CD14-positive monocyte (primary cell): Measurements from ENCODE around the gene LEKR1. TPM values are rescaled to one million over a fixed set of nuclear protein-coding genes. Genes with fewer than 3 reads are reported as not detected.

ENCODE experiments used
- DNase-seq, 3 donors: peaks; one replicate each; pipeline ENCODE4 v3.0.0-alpha.2; 2011 to 2022
- H2AFZ ChIP-seq: 2 replicates; pipeline ENCODE4 v1.6.0; 2012; ENCODE audit warnings: mild to moderate bottlenecking, low read depth, low read length, inconsistent platforms; ENCODE audit not compliant: insufficient read depth, poor library complexity, severe bottlenecking
- H3K27ac ChIP-seq, 2 donors: 1 replicate in 1 of 2; 2 replicates in 1 of 2; pipeline ENCODE4 v1.5.1; 2012 to 2013; ENCODE audit warnings: low read length in 2 of 2, control low read depth in 1 of 2, inconsistent platforms in 1 of 2, low read depth in 1 of 2, mild to moderate bottlenecking in 1 of 2
- H3K27me3 ChIP-seq, 2 donors: one replicate each; pipeline versions ENCODE4 v1.6.0 to v1.6.1; 2011 to 2013; ENCODE audit warnings: low read length in 2 of 2; ENCODE audit not compliant: control insufficient read depth in 2 of 2, insufficient read depth in 2 of 2
- H3K36me3 ChIP-seq, 2 donors: replicated peaks in 1 of 2; 1 replicate in 1 of 2; 2 replicates in 1 of 2; pipeline versions ENCODE4 v1.5.1 to v1.6.1; 2012 to 2013; ENCODE audit warnings: low read length in 2 of 2, control low read depth in 1 of 2, inconsistent platforms in 1 of 2, mild to moderate bottlenecking in 1 of 2; ENCODE audit not compliant: insufficient read depth in 2 of 2, control insufficient read depth in 1 of 2
- H3K4me1 ChIP-seq, 2 donors: 1 replicate in 1 of 2; 2 replicates in 1 of 2; pipeline versions ENCODE4 v1.5.1 to v1.6.1; 2012 to 2013; ENCODE audit warnings: low read length in 2 of 2, control low read depth in 1 of 2, inconsistent platforms in 1 of 2, mild to moderate bottlenecking in 1 of 2, moderate library complexity in 1 of 2; ENCODE audit not compliant: insufficient read depth in 2 of 2, control insufficient read depth in 1 of 2
- H3K4me2 ChIP-seq: replicated peaks from 2 replicates; pipeline ENCODE3; 2012; ENCODE audit warnings: low read length, moderate library complexity, mild to moderate bottlenecking; ENCODE audit not compliant: poor library complexity, severe bottlenecking; ENCODE audit errors: extremely low read depth
- H3K4me3 ChIP-seq, 3 experiments: fragments of 200-600 bp in 1 of 3; sonication (generic) in 1 of 3; replicated peaks in 1 of 3; 1 replicate in 2 of 3; 2 replicates in 1 of 3; pipeline ENCODE4 v1.5.1; 2011 to 2013; ENCODE audit warnings: low read length in 3 of 3, mild to moderate bottlenecking in 3 of 3, control low read depth in 2 of 3, low read depth in 2 of 3, inconsistent platforms in 1 of 3, moderate library complexity in 1 of 3
- H3K79me2 ChIP-seq: 2 replicates; pipeline ENCODE4 v1.6.0; 2012; ENCODE audit warnings: mild to moderate bottlenecking, control low read depth, inconsistent platforms, low read length, moderate library complexity; ENCODE audit not compliant: insufficient read depth
- H3K9ac ChIP-seq: 2 replicates; pipeline ENCODE4 v1.6.0; 2017; ENCODE audit warnings: low read length, mild to moderate bottlenecking; ENCODE audit not compliant: insufficient read depth, poor library complexity, severe bottlenecking
- H3K9me3 ChIP-seq, 2 donors: replicated peaks in 1 of 2; 1 replicate in 1 of 2; 2 replicates in 1 of 2; pipeline versions ENCODE4 v1.5.1 to v1.6.1; 2012 to 2013; ENCODE audit warnings: low read length in 2 of 2, control low read depth in 1 of 2; ENCODE audit not compliant: control insufficient read depth in 1 of 2, insufficient read depth in 1 of 2
- H4K20me1 ChIP-seq: 2 replicates; pipeline ENCODE4 v1.6.0; 2012; ENCODE audit warnings: mild to moderate bottlenecking, low read length, control low read depth, moderate library complexity; ENCODE audit not compliant: insufficient read depth
- H3K27ac Mint-ChIP-seq, 7 donors: one replicate each; pipeline ENCODE4 v1.8.0; 2020; ENCODE audit warnings: mild to moderate bottlenecking in 7 of 7, mixed read lengths in 7 of 7, moderate library complexity in 6 of 7, inconsistent platforms in 2 of 7
- H3K27me3 Mint-ChIP-seq, 3 donors: one replicate each; pipeline ENCODE4 v1.8.0; 2021 to 2022; ENCODE audit warnings: low read depth in 3 of 3, mild to moderate bottlenecking in 3 of 3, mixed read lengths in 3 of 3, moderate library complexity in 3 of 3, inconsistent platforms in 1 of 3
- H3K36me3 Mint-ChIP-seq, 2 donors: one replicate each; pipeline ENCODE4 v1.8.0; 2020; ENCODE audit warnings: mixed read lengths in 2 of 2, inconsistent platforms in 1 of 2, mild to moderate bottlenecking in 1 of 2
- H3K4me1 Mint-ChIP-seq: one replicate; pipeline ENCODE4 v1.8.0; 2020; ENCODE audit warnings: mild to moderate bottlenecking, mixed read lengths
- H3K4me3 Mint-ChIP-seq, 2 donors: one replicate each; pipeline ENCODE4 v1.8.0; 2020; ENCODE audit warnings: mild to moderate bottlenecking in 2 of 2, mixed read lengths in 2 of 2, moderate library complexity in 1 of 2
- H3K9me3 Mint-ChIP-seq, 7 donors: one replicate each; pipeline ENCODE4 v1.8.0; 2020 to 2022; ENCODE audit warnings: mixed read lengths in 7 of 7, mild to moderate bottlenecking in 6 of 7, moderate library complexity in 6 of 7, inconsistent platforms in 2 of 7
- WGBS: methylation state at CpG from one replicate; pipeline ENCODE4 v1.1.5; 2013; ENCODE audit warnings: missing lambda C conversion rate; ENCODE audit not compliant: insufficient coverage; 5-methylcytosine and 5-hydroxymethylcytosine counted together
- intact Hi-C, 2 donors: fragments of 100-400 bp; cut with micrococcal nuclease; formaldehyde crosslinking; loops; one replicate each; pipeline versions ENCODE4 v1.15.0 to v1.15.1; 2023
- polyA plus RNA-seq, 3 donors: library from polyadenylated mRNA; depleted of rRNA in 1 of 3; unstranded in 2 of 3; stranded (reverse) in 1 of 3; fragments of 300-500 nt in 2 of 3; fragments of >200 nt in 1 of 3; fragmentation: Illumina TruSeq in 2 of 3; gene quantifications; 1 replicate in 2 of 3; 2 replicates in 1 of 3; pipeline ENCODE4 v1.2.3, GENCODE V29; 2012 to 2021
- TF ChIP-seq, protein P1 (sequence below): fragments of 200-600 bp; IDR thresholded peaks from one replicate; pipeline ENCODE4 v1.8.0; 2022; ENCODE audit warnings: antibody characterized with exemption, mild to moderate bottlenecking

Gene LEKR1
- polyA plus RNA-seq, 3 donors = 0.51 to 0.80 TPM; not detected in 1

DNA sequence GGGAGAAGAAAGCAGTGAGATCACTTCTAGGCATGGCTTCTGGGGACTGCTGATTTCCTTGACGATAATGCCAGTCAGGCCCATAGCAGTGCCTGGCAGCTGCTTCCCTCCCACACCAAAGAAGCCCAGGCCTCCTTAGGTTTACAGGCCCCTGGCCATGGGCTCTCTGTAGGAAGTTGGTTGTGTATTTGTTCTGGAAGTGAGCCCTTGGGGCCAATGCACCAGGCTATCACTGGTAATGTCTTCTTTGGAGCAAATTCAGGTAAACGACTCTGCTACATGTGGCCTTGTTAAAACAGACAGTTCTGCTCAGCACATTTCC, 244.5 kb downstream of the LEKR1 start:
- Mint-ChIP-seq H3K27me3 (peaks cover 0 to 3% (median 3%) of the 10 kb centered on the region in 3 donors), H3K27ac (no peak overlapping the region), H3K9me3 (no peaks in the 10 kb centered on the region), H3K4me1 (no peaks in the 10 kb centered on the region), H3K36me3 (no peaks in the 10 kb centered on the region), H3K4me3 (no peak overlapping the region)
- TF ChIP-seq, protein P1, sequence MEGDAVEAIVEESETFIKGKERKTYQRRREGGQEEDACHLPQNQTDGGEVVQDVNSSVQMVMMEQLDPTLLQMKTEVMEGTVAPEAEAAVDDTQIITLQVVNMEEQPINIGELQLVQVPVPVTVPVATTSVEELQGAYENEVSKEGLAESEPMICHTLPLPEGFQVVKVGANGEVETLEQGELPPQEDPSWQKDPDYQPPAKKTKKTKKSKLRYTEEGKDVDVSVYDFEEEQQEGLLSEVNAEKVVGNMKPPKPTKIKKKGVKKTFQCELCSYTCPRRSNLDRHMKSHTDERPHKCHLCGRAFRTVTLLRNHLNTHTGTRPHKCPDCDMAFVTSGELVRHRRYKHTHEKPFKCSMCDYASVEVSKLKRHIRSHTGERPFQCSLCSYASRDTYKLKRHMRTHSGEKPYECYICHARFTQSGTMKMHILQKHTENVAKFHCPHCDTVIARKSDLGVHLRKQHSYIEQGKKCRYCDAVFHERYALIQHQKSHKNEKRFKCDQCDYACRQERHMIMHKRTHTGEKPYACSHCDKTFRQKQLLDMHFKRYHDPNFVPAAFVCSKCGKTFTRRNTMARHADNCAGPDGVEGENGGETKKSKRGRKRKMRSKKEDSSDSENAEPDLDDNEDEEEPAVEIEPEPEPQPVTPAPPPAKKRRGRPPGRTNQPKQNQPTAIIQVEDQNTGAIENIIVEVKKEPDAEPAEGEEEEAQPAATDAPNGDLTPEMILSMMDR = no peak
- Histone ChIP-seq H4K20me1 (no peaks in the 10 kb centered on the region), H2AFZ (no peak overlapping the region), H3K27ac (no peak overlapping the region), H3K9ac (no peak overlapping the region), H3K4me2 (no peak overlapping the region), H3K27me3 (no peaks in the 10 kb centered on the region), H3K9me3 (no peaks in the 10 kb centered on the region), H3K79me2 (no peaks in the 10 kb centered on the region), H3K4me1 (no peaks in the 10 kb centered on the region), H3K36me3 (no peaks in the 10 kb centered on the region), H3K4me3 (no peak overlapping the region)
- intact Hi-C loops = no loop called here
- no peak for DNase-seq
- WGBS = 100% methylated on average over 1 of the region's 2 CpGs

DNA sequence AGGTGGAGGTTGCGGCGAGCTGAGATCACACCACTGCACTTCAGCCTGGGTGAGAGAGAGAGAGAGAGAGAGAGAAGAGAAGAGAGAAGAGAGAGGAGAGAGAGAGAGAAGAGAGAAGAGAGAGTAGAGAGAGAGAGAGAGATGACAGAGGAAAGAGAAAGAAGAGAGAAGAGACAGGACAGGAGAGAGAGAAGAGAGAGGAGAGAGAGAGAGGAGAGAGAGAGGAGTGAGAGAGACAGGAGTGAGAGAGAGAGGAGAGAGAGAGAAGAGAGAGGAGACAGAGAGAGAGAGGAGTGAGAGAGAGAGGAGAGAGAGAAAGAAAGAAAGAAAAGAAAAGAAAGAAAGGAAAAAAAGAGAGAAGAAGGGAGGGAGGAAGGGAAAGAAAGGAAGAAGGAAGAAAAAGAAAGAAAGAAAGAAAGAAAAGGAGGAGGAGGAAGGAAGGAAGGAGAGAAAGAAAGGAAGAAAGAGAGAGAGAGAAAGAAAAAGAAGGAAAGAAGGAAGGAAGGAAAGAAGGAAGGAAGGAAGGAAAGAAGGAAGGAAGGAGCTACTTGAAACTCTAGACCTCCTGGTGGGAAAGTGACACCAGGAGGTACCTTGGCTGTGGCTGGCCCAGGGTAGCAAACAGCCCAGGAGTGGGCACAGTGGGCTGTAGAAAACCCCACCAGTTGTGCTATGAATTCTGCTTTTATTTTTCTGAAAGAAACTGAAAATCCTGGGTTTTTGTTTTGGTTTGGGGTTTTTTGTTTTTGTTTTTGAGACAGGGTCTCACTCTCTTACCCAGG, 245.8 kb downstream of the LEKR1 start:
- Histone ChIP-seq H4K20me1 (no peaks in the 10 kb centered on the region), H3K27ac (no peak overlapping the region), H3K4me2 (no peak overlapping the region), H3K27me3 (no peaks in the 10 kb centered on the region), H3K9me3 (no peaks in the 10 kb centered on the region), H3K4me1 (no peaks in the 10 kb centered on the region), H2AFZ (no peak overlapping the region), H3K4me3 (no peak overlapping the region), H3K79me2 (no peaks in the 10 kb centered on the region), H3K36me3 (no peaks in the 10 kb centered on the region), H3K9ac (no peak overlapping the region)
- intact Hi-C loops = no loop called here
- 100% methylated on average over 2 of the region's 2 CpGs for WGBS
- no peaks in the 10 kb centered on the region for H3K36me3 Mint-ChIP-seq
- no peaks in the 10 kb centered on the region for H3K9me3 Mint-ChIP-seq
- H3K27me3 Mint-ChIP-seq = peaks cover 0 to 3% (median 3%) of the 10 kb centered on the region in 3 donors
- peak overlapping the region in 1 of 7 donors; percentile 10 for H3K27ac Mint-ChIP-seq
- DNase-seq = no peak
- peak overlapping the region in 1 of 2 donors; percentile 32 for H3K4me3 Mint-ChIP-seq
- TF ChIP-seq, protein P1 = no peak
- H3K4me1 Mint-ChIP-seq = no peaks in the 10 kb centered on the region
